HEK293 (cell line): Measurements from ENCODE around the gene CST7.

Experiments used
- CTCF ChIA-PET: fragments of 350-600 bp; formaldehyde crosslinking; extraction: SDS; loops from one replicate; lab custom pipeline; 2021; ENCODE audit warnings: antibody characterized with exemption; lab: Yijun Ruan, JAX
- POLR2A ChIA-PET: fragments of 300-600 bp; formaldehyde crosslinking; extraction: SDS; loops from one replicate; lab custom pipeline; 2020; ENCODE audit warnings: antibody characterized with exemption, inconsistent platforms; lab: Yijun Ruan, JAX
- H3K27ac ChIP-seq: fragments of 200-500 bp; sonication (Bioruptor generic); 2 replicates; pipeline ENCODE4 v1.5.1; 2014; ENCODE audit warnings: low read depth, low read length, control low read depth, inconsistent platforms; ENCODE audit errors: extremely low read depth
- H3K36me3 ChIP-seq, 2 experiments: fragments of 200-500 bp in 1 of 2; sonication (Bioruptor generic) in 1 of 2; 1 replicate in 1 of 2; 2 replicates in 1 of 2; pipeline ENCODE4 v1.5.1; 2014 to 2017; ENCODE audit warnings: inconsistent platforms in 2 of 2, low read length in 2 of 2; ENCODE audit not compliant: control insufficient read depth in 2 of 2, insufficient read depth in 1 of 2
- H3K4me1 ChIP-seq: fragments of 200-500 bp; sonication (Bioruptor generic); 2 replicates; pipeline ENCODE4 v1.5.1; 2014; ENCODE audit warnings: mild to moderate bottlenecking, low read length, inconsistent platforms; ENCODE audit not compliant: control insufficient read depth, insufficient read depth
- H3K4me3 ChIP-seq: 2 replicates; pipeline ENCODE4 v1.5.1; 2011; ENCODE audit warnings: low read depth, mild to moderate bottlenecking, control low read depth, low read length, moderate library complexity
- H3K9me3 ChIP-seq: fragments of 200-500 bp; sonication (Bioruptor generic); 2 replicates; pipeline ENCODE4 v1.5.1; 2014; ENCODE audit warnings: low read depth, low read length, inconsistent platforms; ENCODE audit not compliant: control insufficient read depth, insufficient read depth
- GLI4 ChIP-seq: fragments of 450-650 bp; formaldehyde crosslinking; IDR thresholded peaks from 2 replicates; pipeline ENCODE4 v1.5.1; 2016; ENCODE audit warnings: missing biosample characterization, missing genetic modification characterization
- GLIS1 ChIP-seq: fragments of 450-650 bp; formaldehyde crosslinking; IDR thresholded peaks from 2 replicates; pipeline ENCODE4 v1.5.1; 2016; ENCODE audit warnings: missing biosample characterization, missing genetic modification characterization
- HOXC10 ChIP-seq: sonication (generic); formaldehyde crosslinking; IDR thresholded peaks from 2 replicates; pipeline ENCODE4 v1.8.1; 2023; ENCODE audit warnings: mild to moderate bottlenecking, missing genetic modification reagents
- MZF1 ChIP-seq: fragments of 450-650 bp; formaldehyde crosslinking; IDR thresholded peaks from 2 replicates; pipeline ENCODE4 v1.5.1; 2017; ENCODE audit warnings: missing biosample characterization, missing genetic modification characterization, borderline replicate concordance
- SCRT1 ChIP-seq: fragments of 450-650 bp; formaldehyde crosslinking; IDR thresholded peaks from 2 replicates; pipeline ENCODE4 v1.5.1; 2016; ENCODE audit warnings: missing biosample characterization, missing genetic modification characterization, borderline replicate concordance
- ZNF157 ChIP-seq: fragments of 450-650 bp; formaldehyde crosslinking; IDR thresholded peaks from 2 replicates; pipeline ENCODE4 v1.5.1; 2016; ENCODE audit warnings: missing biosample characterization, missing genetic modification characterization
- ZNF184 ChIP-seq: fragments of 450-650 bp; IDR thresholded peaks from 2 replicates; pipeline ENCODE4 v1.5.1; 2018; ENCODE audit warnings: missing biosample characterization, mild to moderate bottlenecking, missing genetic modification characterization
- ZNF19 ChIP-seq: fragments of 450-650 bp; formaldehyde crosslinking; IDR thresholded peaks from 2 replicates; pipeline ENCODE4; 2016; ENCODE audit warnings: missing biosample characterization, missing genetic modification characterization, low read depth
- ZNF2 ChIP-seq: fragments of 450-650 bp; formaldehyde crosslinking; IDR thresholded peaks from 2 replicates; pipeline ENCODE4 v1.5.1; 2016; ENCODE audit warnings: missing biosample characterization, missing genetic modification characterization
- ZNF24 ChIP-seq: fragments of 450-650 bp; formaldehyde crosslinking; IDR thresholded peaks from 2 replicates; pipeline ENCODE4 v1.5.1; 2016; ENCODE audit warnings: missing biosample characterization, missing genetic modification characterization
- ZNF292 ChIP-seq: fragments of 450-650 bp; formaldehyde crosslinking; IDR thresholded peaks from 2 replicates; pipeline ENCODE4 v1.5.1; 2016; ENCODE audit warnings: low read depth, missing biosample characterization, missing genetic modification characterization, borderline replicate concordance
- ZNF670 ChIP-seq: fragments of 450-650 bp; formaldehyde crosslinking; IDR thresholded peaks from 2 replicates; pipeline ENCODE4 v1.5.1; 2016; ENCODE audit warnings: missing biosample characterization, missing genetic modification characterization, low read depth
- ZNF747 ChIP-seq: fragments of 450-650 bp; formaldehyde crosslinking; IDR thresholded peaks from 2 replicates; pipeline ENCODE4 v1.5.1; 2016; ENCODE audit warnings: missing biosample characterization, missing genetic modification characterization
- ZNF843 ChIP-seq: fragments of 450-650 bp; formaldehyde crosslinking; IDR thresholded peaks from 2 replicates; pipeline ENCODE4 v1.5.1; 2016; ENCODE audit warnings: missing biosample characterization, missing genetic modification characterization
- TF ChIP-seq, protein P1 (sequence below): fragments of 450-650 bp; formaldehyde crosslinking; optimal IDR thresholded peaks from 2 replicates; pipeline ENCODE3; 2016; ENCODE audit warnings: missing biosample characterization, mild to moderate bottlenecking, missing genetic modification characterization
- TF ChIP-seq, protein P2 (sequence below): fragments of 450-650 bp; formaldehyde crosslinking; IDR thresholded peaks from 2 replicates; pipeline ENCODE4 v1.5.1; 2016; ENCODE audit warnings: missing biosample characterization, missing genetic modification characterization, low read depth
- TF ChIP-seq, protein P3 (sequence below): fragments of 450-650 bp; formaldehyde crosslinking; IDR thresholded peaks from 2 replicates; pipeline ENCODE4 v1.5.1; 2016; ENCODE audit warnings: missing biosample characterization, missing genetic modification characterization, low read depth
- TF ChIP-seq, protein P4 (sequence below): fragments of 450-650 bp; formaldehyde crosslinking; IDR thresholded peaks from 2 replicates; pipeline ENCODE4 v1.5.1; 2016; ENCODE audit warnings: missing biosample characterization, missing genetic modification characterization
- TF ChIP-seq, protein P5 (sequence below): fragments of 450-650 bp; formaldehyde crosslinking; IDR thresholded peaks from 2 replicates; pipeline ENCODE4 v1.5.1; 2016; ENCODE audit warnings: missing biosample characterization, missing genetic modification characterization
- TF ChIP-seq, protein P6 (sequence below): fragments of 450-650 bp; formaldehyde crosslinking; IDR thresholded peaks from 2 replicates; pipeline ENCODE4 v1.5.1; 2016; ENCODE audit warnings: missing biosample characterization, missing genetic modification characterization

Gene CST7

DNA sequence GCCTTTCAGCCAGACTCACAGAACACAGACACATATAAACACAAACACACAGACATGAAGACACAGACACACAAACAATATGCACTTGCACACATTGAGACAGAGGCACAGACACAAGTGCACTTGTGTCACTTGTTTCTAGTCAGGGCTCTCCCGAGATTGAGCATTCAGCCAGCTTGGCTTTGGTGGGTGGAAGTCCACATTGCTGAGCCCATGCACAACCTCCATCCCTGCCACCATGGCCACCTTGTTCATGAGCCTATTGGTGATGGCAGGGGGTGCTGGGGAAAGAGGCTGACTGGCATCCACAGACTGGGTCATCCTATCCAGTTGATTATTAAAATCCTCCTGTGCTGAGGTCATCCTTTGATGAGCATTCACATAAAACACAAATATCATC is 11.5 kb upstream of the CST7 start:
- Histone ChIP-seq H3K27ac (no peak overlapping the region), H3K4me3 (no peak overlapping the region), H3K36me3 (no peaks in the 10 kb centered on the region), H3K4me1 (no peaks in the 10 kb centered on the region), H3K9me3 (no peaks in the 10 kb centered on the region)
- CTCF ChIA-PET, result interaction anchor here (0.6 kb wide), 1 partner anchor 1001 kb away, joined by 3 read pairs; no protein-coding TSS in a partner anchor
- TF ChIP-seq MZF1 (tag by site-specific recombination), result no peak
- no peak for TF ChIP-seq GLIS1
- TF ChIP-seq, protein P1, sequence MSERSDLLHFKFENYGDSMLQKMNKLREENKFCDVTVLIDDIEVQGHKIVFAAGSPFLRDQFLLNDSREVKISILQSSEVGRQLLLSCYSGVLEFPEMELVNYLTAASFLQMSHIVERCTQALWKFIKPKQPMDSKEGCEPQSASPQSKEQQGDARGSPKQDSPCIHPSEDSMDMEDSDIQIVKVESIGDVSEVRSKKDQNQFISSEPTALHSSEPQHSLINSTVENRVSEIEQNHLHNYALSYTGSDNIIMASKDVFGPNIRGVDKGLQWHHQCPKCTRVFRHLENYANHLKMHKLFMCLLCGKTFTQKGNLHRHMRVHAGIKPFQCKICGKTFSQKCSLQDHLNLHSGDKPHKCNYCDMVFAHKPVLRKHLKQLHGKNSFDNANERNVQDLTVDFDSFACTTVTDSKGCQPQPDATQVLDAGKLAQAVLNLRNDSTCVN (tag by site-specific recombination), result no peak
- TF ChIP-seq ZNF2, result no peak
- TF ChIP-seq, protein P2, sequence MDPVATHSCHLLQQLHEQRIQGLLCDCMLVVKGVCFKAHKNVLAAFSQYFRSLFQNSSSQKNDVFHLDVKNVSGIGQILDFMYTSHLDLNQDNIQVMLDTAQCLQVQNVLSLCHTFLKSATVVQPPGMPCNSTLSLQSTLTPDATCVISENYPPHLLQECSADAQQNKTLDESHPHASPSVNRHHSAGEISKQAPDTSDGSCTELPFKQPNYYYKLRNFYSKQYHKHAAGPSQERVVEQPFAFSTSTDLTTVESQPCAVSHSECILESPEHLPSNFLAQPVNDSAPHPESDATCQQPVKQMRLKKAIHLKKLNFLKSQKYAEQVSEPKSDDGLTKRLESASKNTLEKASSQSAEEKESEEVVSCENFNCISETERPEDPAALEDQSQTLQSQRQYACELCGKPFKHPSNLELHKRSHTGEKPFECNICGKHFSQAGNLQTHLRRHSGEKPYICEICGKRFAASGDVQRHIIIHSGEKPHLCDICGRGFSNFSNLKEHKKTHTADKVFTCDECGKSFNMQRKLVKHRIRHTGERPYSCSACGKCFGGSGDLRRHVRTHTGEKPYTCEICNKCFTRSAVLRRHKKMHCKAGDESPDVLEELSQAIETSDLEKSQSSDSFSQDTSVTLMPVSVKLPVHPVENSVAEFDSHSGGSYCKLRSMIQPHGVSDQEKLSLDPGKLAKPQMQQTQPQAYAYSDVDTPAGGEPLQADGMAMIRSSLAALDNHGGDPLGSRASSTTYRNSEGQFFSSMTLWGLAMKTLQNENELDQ (tag by site-specific recombination), result no peak
- TF ChIP-seq ZNF157 (tag by site-specific recombination), result no peak
- TF ChIP-seq, protein P3, sequence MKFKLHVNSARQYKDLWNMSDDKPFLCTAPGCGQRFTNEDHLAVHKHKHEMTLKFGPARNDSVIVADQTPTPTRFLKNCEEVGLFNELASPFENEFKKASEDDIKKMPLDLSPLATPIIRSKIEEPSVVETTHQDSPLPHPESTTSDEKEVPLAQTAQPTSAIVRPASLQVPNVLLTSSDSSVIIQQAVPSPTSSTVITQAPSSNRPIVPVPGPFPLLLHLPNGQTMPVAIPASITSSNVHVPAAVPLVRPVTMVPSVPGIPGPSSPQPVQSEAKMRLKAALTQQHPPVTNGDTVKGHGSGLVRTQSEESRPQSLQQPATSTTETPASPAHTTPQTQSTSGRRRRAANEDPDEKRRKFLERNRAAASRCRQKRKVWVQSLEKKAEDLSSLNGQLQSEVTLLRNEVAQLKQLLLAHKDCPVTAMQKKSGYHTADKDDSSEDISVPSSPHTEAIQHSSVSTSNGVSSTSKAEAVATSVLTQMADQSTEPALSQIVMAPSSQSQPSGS (tag by site-specific recombination), result no peak
- POLR2A ChIA-PET, result no interaction called here

DNA sequence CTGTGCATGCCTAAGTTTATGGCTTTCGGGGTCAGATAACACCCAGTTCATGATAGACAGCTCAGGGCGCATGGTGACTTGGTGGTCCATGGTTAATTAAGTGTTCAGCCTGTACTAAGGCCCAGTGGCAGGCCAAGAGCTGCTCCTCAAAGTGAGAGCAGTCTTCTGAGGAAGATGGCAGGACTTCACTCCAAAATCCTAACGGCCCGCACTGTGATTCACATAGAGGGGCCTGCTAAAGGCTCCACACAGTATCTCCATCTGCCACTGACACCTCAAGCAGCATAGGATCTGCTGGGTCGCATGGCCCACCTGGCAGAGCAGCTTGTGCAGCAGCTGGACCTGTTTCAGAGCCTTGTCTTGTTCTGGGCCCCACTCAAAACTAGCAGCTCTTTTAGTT is 10.6 kb upstream of the CST7 start:
- ChIA-PET CTCF (interaction anchor here (1.4 kb wide), 1 partner anchor 8 kb away, joined by 3 read pairs; no protein-coding TSS in a partner anchor), POLR2A (no interaction called here)
- Histone ChIP-seq H3K4me1 (no peaks in the 10 kb centered on the region), H3K9me3 (no peaks in the 10 kb centered on the region), H3K4me3 (no peak overlapping the region), H3K36me3 (no peaks in the 10 kb centered on the region), H3K27ac (no peak overlapping the region)
- TF ChIP-seq, protein P4, sequence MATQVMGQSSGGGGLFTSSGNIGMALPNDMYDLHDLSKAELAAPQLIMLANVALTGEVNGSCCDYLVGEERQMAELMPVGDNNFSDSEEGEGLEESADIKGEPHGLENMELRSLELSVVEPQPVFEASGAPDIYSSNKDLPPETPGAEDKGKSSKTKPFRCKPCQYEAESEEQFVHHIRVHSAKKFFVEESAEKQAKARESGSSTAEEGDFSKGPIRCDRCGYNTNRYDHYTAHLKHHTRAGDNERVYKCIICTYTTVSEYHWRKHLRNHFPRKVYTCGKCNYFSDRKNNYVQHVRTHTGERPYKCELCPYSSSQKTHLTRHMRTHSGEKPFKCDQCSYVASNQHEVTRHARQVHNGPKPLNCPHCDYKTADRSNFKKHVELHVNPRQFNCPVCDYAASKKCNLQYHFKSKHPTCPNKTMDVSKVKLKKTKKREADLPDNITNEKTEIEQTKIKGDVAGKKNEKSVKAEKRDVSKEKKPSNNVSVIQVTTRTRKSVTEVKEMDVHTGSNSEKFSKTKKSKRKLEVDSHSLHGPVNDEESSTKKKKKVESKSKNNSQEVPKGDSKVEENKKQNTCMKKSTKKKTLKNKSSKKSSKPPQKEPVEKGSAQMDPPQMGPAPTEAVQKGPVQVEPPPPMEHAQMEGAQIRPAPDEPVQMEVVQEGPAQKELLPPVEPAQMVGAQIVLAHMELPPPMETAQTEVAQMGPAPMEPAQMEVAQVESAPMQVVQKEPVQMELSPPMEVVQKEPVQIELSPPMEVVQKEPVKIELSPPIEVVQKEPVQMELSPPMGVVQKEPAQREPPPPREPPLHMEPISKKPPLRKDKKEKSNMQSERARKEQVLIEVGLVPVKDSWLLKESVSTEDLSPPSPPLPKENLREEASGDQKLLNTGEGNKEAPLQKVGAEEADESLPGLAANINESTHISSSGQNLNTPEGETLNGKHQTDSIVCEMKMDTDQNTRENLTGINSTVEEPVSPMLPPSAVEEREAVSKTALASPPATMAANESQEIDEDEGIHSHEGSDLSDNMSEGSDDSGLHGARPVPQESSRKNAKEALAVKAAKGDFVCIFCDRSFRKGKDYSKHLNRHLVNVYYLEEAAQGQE (tag by site-specific recombination), result no peak
- TF ChIP-seq ZNF670 (tag by site-specific recombination) (no peak), SCRT1 (tag by site-specific recombination) (no peak), ZNF19 (tag by site-specific recombination) (no peak), ZNF184 (tag by site-specific recombination) (no peak), ZNF292 (tag by site-specific recombination) (no peak), ZNF24 (tag by site-specific recombination) (no peak), HOXC10 (CRISPR knock-in tag) (no peak), ZNF843 (tag by site-specific recombination) (no peak), ZNF747 (no peak), GLI4 (tag by site-specific recombination) (no peak)
- TF ChIP-seq, protein P5, sequence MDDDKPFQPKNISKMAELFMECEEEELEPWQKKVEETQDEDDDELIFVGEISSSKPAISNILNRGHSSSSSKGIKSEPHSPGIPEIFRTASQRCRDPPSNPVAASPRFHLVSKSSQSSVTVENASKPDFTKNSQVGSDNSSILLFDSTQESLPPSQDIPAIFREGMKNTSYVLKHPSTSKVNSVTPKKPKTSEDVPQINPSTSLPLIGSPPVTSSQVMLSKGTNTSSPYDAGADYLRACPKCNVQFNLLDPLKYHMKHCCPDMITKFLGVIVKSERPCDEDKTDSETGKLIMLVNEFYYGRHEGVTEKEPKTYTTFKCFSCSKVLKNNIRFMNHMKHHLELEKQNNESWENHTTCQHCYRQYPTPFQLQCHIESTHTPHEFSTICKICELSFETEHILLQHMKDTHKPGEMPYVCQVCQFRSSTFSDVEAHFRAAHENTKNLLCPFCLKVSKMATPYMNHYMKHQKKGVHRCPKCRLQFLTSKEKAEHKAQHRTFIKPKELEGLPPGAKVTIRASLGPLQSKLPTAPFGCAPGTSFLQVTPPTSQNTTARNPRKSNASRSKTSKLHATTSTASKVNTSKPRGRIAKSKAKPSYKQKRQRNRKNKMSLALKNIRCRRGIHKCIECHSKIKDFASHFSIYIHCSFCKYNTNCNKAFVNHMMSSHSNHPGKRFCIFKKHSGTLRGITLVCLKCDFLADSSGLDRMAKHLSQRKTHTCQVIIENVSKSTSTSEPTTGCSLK (tag by site-specific recombination), result no peak
- TF ChIP-seq, protein P6, sequence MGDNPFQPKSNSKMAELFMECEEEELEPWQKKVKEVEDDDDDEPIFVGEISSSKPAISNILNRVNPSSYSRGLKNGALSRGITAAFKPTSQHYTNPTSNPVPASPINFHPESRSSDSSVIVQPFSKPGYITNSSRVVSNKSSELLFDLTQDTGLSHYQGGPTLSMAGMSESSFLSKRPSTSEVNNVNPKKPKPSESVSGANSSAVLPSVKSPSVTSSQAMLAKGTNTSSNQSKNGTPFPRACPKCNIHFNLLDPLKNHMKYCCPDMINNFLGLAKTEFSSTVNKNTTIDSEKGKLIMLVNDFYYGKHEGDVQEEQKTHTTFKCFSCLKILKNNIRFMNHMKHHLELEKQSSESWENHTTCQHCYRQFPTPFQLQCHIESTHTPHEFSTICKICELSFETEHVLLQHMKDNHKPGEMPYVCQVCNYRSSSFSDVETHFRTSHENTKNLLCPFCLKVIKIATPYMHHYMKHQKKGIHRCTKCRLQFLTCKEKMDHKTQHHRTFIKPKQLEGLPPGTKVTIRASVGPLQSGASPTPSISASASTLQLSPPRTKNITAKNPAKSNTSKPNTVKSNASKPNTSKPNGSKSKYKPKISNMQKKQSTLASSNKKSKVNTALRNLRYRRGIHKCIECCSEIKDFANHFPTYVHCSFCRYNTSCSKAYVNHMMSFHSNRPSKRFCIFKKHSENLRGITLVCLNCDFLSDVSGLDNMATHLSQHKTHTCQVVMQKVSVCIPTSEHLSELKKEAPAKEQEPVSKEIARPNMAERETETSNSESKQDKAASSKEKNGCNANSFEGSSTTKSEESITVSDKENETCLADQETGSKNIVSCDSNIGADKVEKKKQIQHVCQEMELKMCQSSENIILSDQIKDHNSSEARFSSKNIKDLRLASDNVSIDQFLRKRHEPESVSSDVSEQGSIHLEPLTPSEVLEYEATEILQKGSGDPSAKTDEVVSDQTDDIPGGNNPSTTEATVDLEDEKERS, result no peak
